OCI-LY3 (cell line): ENCODE results near the gene GDE1.

ENCODE experiments used
- CTCF ChIP-seq: fragments of 200-600, 300-600 bp; sonication (generic); IDR thresholded peaks from 2 replicates; pipeline ENCODE4 v1.5.1; 2014; ENCODE audit warnings: antibody characterized with exemption, low read length, low read depth
- EZH2phosphoT487 ChIP-seq: fragments of 200-600 bp; shearing (Covaris generic); IDR thresholded peaks from 2 replicates; pipeline ENCODE4 v1.6.1; 2018; ENCODE audit warnings: antibody characterized with exemption, mixed run types, low read depth

- TF ChIP-seq CTCF (no peak), EZH2phosphoT487 (no peak)
Observed at GRCh38 chr16:19463468-19464315, 58.2 kb downstream of the GDE1 start.
